NCI-H2196 treated with DMSO at 0.1 percent for 48 hours (cell line): Measurements from ENCODE around the gene COL4A6.

Experiments
- DNase-seq: peaks from one replicate; lab custom pipeline; 2025; ENCODE audit not compliant: unreplicated experiment; lab: John Stamatoyannopoulos, UW

COL4A6 gene

GRCh38 chrX:108285356-108285755 is 152.9 kb downstream of the COL4A6 start:
- no peak for DNase-seq

- no peak for DNase-seq
Measured at GRCh38 chrX:108275732-108276131, 162.5 kb downstream of the COL4A6 start.

GRCh38 chrX:108271397-108271787 is 166.8 kb downstream of the COL4A6 start:
- no peak for DNase-seq

- DNase-seq = peak; percentile 26
Measured at GRCh38 chrX:108270739-108271396, 167.4 kb downstream of the COL4A6 start.

GRCh38 chrX:108270280-108270679 is 167.9 kb downstream of the COL4A6 start:
- DNase-seq = peak; percentile 49

GRCh38 chrX:108268434-108269080 is 169.7 kb downstream of the COL4A6 start:
- DNase-seq = no peak

GRCh38 chrX:108267557-108267956 is 170.7 kb downstream of the COL4A6 start:
- no peak for DNase-seq

- no peak for DNase-seq
Measured at GRCh38 chrX:108264376-108264775, 173.8 kb downstream of the COL4A6 start.

GRCh38 chrX:108261549-108262203 is 176.5 kb downstream of the COL4A6 start:
- no peak for DNase-seq

- no peak for DNase-seq
Measured at GRCh38 chrX:108257556-108257955, 180.7 kb downstream of the COL4A6 start.

- DNase-seq = no peak
Measured at GRCh38 chrX:108254636-108255035, 183.6 kb downstream of the COL4A6 start.

GRCh38 chrX:108250654-108251579 is 187.3 kb downstream of the COL4A6 start:
- no peak for DNase-seq

- no peak for DNase-seq
Measured at GRCh38 chrX:108246304-108246954, 191.8 kb downstream of the COL4A6 start.

- DNase-seq = no peak
Measured at GRCh38 chrX:108245462-108245861, 192.8 kb downstream of the COL4A6 start.

GRCh38 chrX:108235986-108236385 is 202.2 kb downstream of the COL4A6 start:
- DNase-seq = no peak

GRCh38 chrX:108230574-108230973 is 207.6 kb downstream of the COL4A6 start:
- DNase-seq = no peak

GRCh38 chrX:108224727-108225621 is 213.2 kb downstream of the COL4A6 start:
- DNase-seq = peak; percentile 58

GRCh38 chrX:108224218-108224617 is 214.0 kb downstream of the COL4A6 start:
- DNase-seq = no peak

GRCh38 chrX:108223585-108223984 is 214.6 kb downstream of the COL4A6 start:
- no peak for DNase-seq
